Stimulated activated CD4-positive, alpha-beta T cell treated with anti-CD3 and anti-CD28 coated beads, Interleukin-1b, Interleukin-23, amount 100 ng/mL, for 4 hours (primary cell): ENCODE data around the gene CNTN4.

ENCODE experiments used
- DNase-seq, 2 donors: peaks; one replicate each; pipeline ENCODE4 v3.0.0-alpha.2; 2020; ENCODE audit warnings: low read depth in 2 of 2

The CNTN4 gene

DNA sequence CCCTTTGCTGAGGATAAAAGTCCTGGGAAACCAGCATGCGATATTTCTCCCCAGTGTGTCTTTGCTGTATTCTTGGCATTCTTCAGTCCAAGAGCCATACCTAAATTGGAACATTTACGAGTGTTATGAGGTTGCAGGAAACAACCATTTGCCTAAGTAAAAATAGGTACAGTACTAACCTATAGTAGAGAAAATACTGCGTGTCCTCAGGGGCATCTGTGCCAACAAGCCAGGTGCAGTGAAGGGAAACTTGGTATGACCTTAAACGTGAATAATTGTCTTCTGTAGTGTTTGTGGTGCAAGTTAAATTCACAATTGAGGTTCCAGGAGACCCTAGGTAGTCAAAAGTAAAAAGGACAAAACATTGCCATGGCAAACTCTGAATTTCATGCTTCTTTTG is 999.3 kb downstream of the CNTN4 start:
- DNase-seq: no peak

GRCh38 chr3:3101660-3102458 is 1003.2 kb downstream of the CNTN4 start:
- DNase-seq: no peak

- no peak for DNase-seq
Observed at GRCh38 chr3:3102751-3103150, 1004.1 kb downstream of the CNTN4 start.

DNA sequence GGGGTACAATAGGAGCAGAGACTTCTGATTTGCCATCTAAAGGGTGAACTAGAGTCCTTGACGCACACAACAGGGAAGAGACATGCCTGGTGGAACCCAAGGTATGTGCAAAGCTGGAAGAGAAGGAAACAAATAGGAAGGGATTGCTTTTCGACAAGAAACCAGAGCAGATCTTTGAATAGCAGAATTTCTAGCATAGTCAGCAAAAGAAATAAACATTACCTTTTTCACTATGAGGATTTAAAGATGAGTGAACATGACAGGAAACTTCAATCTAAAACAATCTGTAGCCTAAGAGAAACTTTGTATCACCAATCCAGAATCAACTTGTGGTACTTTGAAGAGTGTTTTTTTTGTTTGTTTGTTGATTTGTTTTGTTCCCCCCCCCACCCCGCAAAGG is 1006.6 kb downstream of the CNTN4 start:
- no peak for DNase-seq

- no peak for DNase-seq
Observed at GRCh38 chr3:3105815-3106214, 1007.1 kb downstream of the CNTN4 start.

- DNase-seq: no peak
Observed at GRCh38 chr3:3107181-3107580, 1008.5 kb downstream of the CNTN4 start.
